Bronchial epithelial cell (primary cell): Measurements from ENCODE around the gene SEL1L. TPM values are rescaled to one million over a fixed set of nuclear protein-coding genes. Genes with fewer than 3 reads are reported as not detected.
"Not testable (repeated sequence)": the region's sequence is repeated elsewhere in the genome, so short reads cannot be mapped to it uniquely, and the experiment has no call there.

ENCODE experiments used
- DNase-seq: peaks from one replicate; pipeline ENCODE4 v3.0.0-alpha.2; 2010; ENCODE audit warnings: low read depth
- FAIRE-seq: peaks from 2 replicates; lab custom pipeline; 2011; peaks lifted over from hg19 to GRCh38; lab: Jason Lieb, UNC
- H3K27me3 ChIP-seq: 2 replicates; pipeline ENCODE4 v1.5.1; 2011; ENCODE audit warnings: low read length; ENCODE audit not compliant: control insufficient read depth, insufficient read depth
- H3K36me3 ChIP-seq: 2 replicates; pipeline ENCODE4 v1.5.1; 2011; ENCODE audit warnings: low read length; ENCODE audit not compliant: control insufficient read depth, insufficient read depth
- H3K4me3 ChIP-seq: 2 replicates; pipeline ENCODE4 v1.5.1; 2011; ENCODE audit warnings: mild to moderate bottlenecking, low read depth, low read length, control low read depth
- CTCF ChIP-seq: IDR thresholded peaks from 2 replicates; pipeline ENCODE4 v1.5.1; 2011; ENCODE audit warnings: mild to moderate bottlenecking, moderate library complexity, low read length, control low read depth, inconsistent platforms; ENCODE audit not compliant: insufficient read depth, severe bottlenecking
- total RNA-seq: library from RNA; depleted of rRNA; stranded (reverse); fragments of >200 nt; gene quantifications from 2 replicates; pipeline ENCODE4 v1.2.1, GENCODE V29; 2014

The SEL1L gene
- total RNA-seq, 1 donor from 2014 or later: 128 TPM

GRCh38 chr14:81433378-81433777 lies 100.3 kb downstream of the SEL1L start:
- H3K36me3 ChIP-seq: no peaks in the 10 kb centered on the region
- peak; percentile 20 for DNase-seq
- peak; percentile 32 for FAIRE-seq

GRCh38 chr14:81432219-81432661 lies 101.4 kb downstream of the SEL1L start:
- TF ChIP-seq CTCF: no peak
- FAIRE-seq: no peak
- no peaks in the 10 kb centered on the region for H3K36me3 ChIP-seq
- no peaks in the 10 kb centered on the region for H3K27me3 ChIP-seq
- H3K4me3 ChIP-seq: no peak overlapping the region
- DNase-seq: peak; percentile 82

More at GRCh38 chr14:81433378-81433777, 100.3 kb downstream of the SEL1L start:
- TF ChIP-seq CTCF: no peak
- Histone ChIP-seq H3K27me3 (no peaks in the 10 kb centered on the region), H3K4me3 (no peak overlapping the region)

GRCh38 chr14:81430235-81430634 lies 103.4 kb downstream of the SEL1L start:
- DNase-seq: no peak
- H3K36me3 ChIP-seq: peaks cover 1% of the 10 kb centered on the region
- FAIRE-seq: no peak
- no peak overlapping the region for H3K4me3 ChIP-seq
- TF ChIP-seq CTCF: no peak
- H3K27me3 ChIP-seq: no peaks in the 10 kb centered on the region

- DNase-seq, FAIRE-seq, H3K4me3 ChIP-seq, H3K27me3 ChIP-seq, H3K36me3 ChIP-seq: not testable (repeated sequence)
Measured at GRCh38 chr14:81429749-81430148, 103.9 kb downstream of the SEL1L start.

- Histone ChIP-seq H3K27me3 (no peaks in the 10 kb centered on the region), H3K4me3 (no peak overlapping the region), H3K36me3 (peaks cover 1% of the 10 kb centered on the region)
- TF ChIP-seq CTCF: no peak
- no peak for FAIRE-seq
- no peak for DNase-seq
Measured at GRCh38 chr14:81429028-81429427, 104.6 kb downstream of the SEL1L start.

- TF ChIP-seq CTCF: no peak
- Histone ChIP-seq H3K27me3 (no peaks in the 10 kb centered on the region), H3K4me3 (no peak overlapping the region), H3K36me3 (peaks cover 1% of the 10 kb centered on the region)
- FAIRE-seq (no peak), DNase-seq (no peak)
Measured at GRCh38 chr14:81427348-81428058, 106.2 kb downstream of the SEL1L start.
